HL-60 (cell line): ENCODE measurements around the gene COL11A1.
"Not testable (repeated sequence)": the region's sequence is repeated elsewhere in the genome, so short reads cannot be mapped to it uniquely, and the experiment has no call there.

Experiments
- DNase-seq, 2 experiments: peaks; one replicate each; pipeline ENCODE4 v3.0.0-alpha.2; 2010 to 2020; ENCODE audit warnings: low read depth in 1 of 2, low spot score in 1 of 2
- H3K27ac ChIP-seq: fragments of 250-450 bp; sonication (Bioruptor Pico); replicated peaks from 2 replicates; pipeline ENCODE4 v1.5.1; 2020; ENCODE audit warnings: mild to moderate bottlenecking, moderate library complexity
- H3K27me3 ChIP-seq: fragments of 250-450 bp; sonication (Bioruptor Pico); 2 replicates; pipeline ENCODE4 v1.5.1; 2021; ENCODE audit warnings: mild to moderate bottlenecking, moderate library complexity; ENCODE audit not compliant: insufficient read depth, poor library complexity, severe bottlenecking
- H3K4me3 ChIP-seq: replicated peaks from 2 replicates; pipeline ENCODE4 v1.5.1; 2011; ENCODE audit warnings: mild to moderate bottlenecking, control low read depth, low read length; ENCODE audit not compliant: insufficient read depth
- GABPA ChIP-seq: IDR thresholded peaks from 2 replicates; pipeline ENCODE4 v1.6.1; 2012; ENCODE audit warnings: low read depth
- POLR2AphosphoS5 ChIP-seq: IDR thresholded peaks from 2 replicates; pipeline ENCODE4 v1.6.1; 2012; ENCODE audit warnings: low read depth
- SPI1 ChIP-seq: IDR thresholded peaks from 2 replicates; pipeline ENCODE4 v1.6.1; 2012; ENCODE audit warnings: low read depth, mild to moderate bottlenecking, borderline replicate concordance
- TF ChIP-seq, protein P1 (sequence below): IDR thresholded peaks from 2 replicates; pipeline ENCODE4 v1.6.1; 2012; ENCODE audit warnings: low read depth; ENCODE audit not compliant: insufficient replicate concordance
- TF ChIP-seq, protein P2 (sequence below): IDR thresholded peaks from one replicate; pipeline ENCODE4 v1.5.1; 2011; ENCODE audit warnings: low read length, control low read depth, inconsistent platforms; ENCODE audit not compliant: insufficient read depth

Gene COL11A1

DNA sequence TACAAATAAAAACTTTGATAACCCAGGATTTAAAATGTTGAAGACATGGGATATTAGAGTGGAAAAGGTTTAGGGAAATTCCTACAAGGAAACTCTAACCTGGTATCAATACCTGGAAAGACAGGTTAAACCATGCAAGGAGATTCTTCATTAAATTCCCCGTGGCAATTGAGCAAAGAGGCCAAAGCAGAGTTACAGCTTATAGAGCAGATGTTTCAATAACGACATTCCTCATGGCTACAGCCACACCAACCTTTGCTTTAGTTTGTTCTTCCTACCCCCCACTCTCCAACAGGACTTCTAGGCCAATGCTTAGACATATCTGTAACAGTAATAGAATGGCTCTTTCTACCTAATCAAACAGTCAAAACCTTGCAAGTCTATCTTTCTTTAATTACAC, 271.3 kb downstream of the COL11A1 start:
- TF ChIP-seq, protein P1, sequence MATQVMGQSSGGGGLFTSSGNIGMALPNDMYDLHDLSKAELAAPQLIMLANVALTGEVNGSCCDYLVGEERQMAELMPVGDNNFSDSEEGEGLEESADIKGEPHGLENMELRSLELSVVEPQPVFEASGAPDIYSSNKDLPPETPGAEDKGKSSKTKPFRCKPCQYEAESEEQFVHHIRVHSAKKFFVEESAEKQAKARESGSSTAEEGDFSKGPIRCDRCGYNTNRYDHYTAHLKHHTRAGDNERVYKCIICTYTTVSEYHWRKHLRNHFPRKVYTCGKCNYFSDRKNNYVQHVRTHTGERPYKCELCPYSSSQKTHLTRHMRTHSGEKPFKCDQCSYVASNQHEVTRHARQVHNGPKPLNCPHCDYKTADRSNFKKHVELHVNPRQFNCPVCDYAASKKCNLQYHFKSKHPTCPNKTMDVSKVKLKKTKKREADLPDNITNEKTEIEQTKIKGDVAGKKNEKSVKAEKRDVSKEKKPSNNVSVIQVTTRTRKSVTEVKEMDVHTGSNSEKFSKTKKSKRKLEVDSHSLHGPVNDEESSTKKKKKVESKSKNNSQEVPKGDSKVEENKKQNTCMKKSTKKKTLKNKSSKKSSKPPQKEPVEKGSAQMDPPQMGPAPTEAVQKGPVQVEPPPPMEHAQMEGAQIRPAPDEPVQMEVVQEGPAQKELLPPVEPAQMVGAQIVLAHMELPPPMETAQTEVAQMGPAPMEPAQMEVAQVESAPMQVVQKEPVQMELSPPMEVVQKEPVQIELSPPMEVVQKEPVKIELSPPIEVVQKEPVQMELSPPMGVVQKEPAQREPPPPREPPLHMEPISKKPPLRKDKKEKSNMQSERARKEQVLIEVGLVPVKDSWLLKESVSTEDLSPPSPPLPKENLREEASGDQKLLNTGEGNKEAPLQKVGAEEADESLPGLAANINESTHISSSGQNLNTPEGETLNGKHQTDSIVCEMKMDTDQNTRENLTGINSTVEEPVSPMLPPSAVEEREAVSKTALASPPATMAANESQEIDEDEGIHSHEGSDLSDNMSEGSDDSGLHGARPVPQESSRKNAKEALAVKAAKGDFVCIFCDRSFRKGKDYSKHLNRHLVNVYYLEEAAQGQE: no peak
- TF ChIP-seq GABPA (no peak), POLR2AphosphoS5 (no peak), SPI1 (no peak)
- TF ChIP-seq, protein P2, sequence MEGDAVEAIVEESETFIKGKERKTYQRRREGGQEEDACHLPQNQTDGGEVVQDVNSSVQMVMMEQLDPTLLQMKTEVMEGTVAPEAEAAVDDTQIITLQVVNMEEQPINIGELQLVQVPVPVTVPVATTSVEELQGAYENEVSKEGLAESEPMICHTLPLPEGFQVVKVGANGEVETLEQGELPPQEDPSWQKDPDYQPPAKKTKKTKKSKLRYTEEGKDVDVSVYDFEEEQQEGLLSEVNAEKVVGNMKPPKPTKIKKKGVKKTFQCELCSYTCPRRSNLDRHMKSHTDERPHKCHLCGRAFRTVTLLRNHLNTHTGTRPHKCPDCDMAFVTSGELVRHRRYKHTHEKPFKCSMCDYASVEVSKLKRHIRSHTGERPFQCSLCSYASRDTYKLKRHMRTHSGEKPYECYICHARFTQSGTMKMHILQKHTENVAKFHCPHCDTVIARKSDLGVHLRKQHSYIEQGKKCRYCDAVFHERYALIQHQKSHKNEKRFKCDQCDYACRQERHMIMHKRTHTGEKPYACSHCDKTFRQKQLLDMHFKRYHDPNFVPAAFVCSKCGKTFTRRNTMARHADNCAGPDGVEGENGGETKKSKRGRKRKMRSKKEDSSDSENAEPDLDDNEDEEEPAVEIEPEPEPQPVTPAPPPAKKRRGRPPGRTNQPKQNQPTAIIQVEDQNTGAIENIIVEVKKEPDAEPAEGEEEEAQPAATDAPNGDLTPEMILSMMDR: no peak
- Histone ChIP-seq H3K4me3 (no peak overlapping the region), H3K27me3 (no peaks in the 10 kb centered on the region), H3K27ac (no peak overlapping the region)
- DNase-seq: no peak

GRCh38 chr1:102834688-102835320, 273.5 kb downstream of the COL11A1 start:
- no peak for TF ChIP-seq POLR2AphosphoS5
- TF ChIP-seq GABPA: no peak
- no peak for TF ChIP-seq SPI1
- H3K27ac ChIP-seq: no peak overlapping the region
- no peak overlapping the region for H3K4me3 ChIP-seq
- H3K27me3 ChIP-seq: no peaks in the 10 kb centered on the region
- no peak for DNase-seq

DNA sequence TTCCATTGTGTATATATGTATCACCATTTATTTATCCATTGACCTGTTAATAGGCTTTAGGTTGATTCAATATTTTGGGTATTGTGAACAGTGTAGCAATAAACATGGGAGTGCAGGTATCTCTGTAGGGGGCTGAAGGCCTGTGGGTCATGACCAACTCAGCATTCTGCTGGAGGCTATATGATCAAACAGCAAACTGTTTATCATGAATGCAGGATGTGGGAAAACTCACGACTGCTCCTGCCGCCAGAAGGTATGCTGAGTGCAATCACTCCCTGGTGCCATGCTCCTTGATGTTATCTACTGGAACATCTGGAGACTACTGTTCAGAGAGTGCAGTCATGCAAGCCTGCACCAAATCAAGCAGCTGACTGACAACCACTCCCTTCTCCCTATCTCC, 275.2 kb downstream of the COL11A1 start:
- no peak overlapping the region for H3K27ac ChIP-seq
- DNase-seq: no peak
- H3K27me3 ChIP-seq: no peaks in the 10 kb centered on the region
- TF ChIP-seq SPI1 (no peak), GABPA (no peak), POLR2AphosphoS5 (no peak)
- TF ChIP-seq, protein P2: no peak
- TF ChIP-seq, protein P1: no peak
- no peak overlapping the region for H3K4me3 ChIP-seq

- DNase-seq, H3K4me3 ChIP-seq, H3K27me3 ChIP-seq, H3K27ac ChIP-seq: not testable (repeated sequence)
Observed at GRCh38 chr1:102826706-102827105, 281.6 kb downstream of the COL11A1 start.
